Uterus (tissue), 2 donors: ENCODE measurements around the gene SH2B3.

Experiments used
- POLR2A ChIP-seq, 2 donors: fragments of 450-650 bp; IDR thresholded peaks; one replicate each; pipeline ENCODE4 v1.6.1; 2016; ENCODE audit warnings: antibody characterized with exemption in 2 of 2, mild to moderate bottlenecking in 1 of 2, moderate library complexity in 1 of 2
- TF ChIP-seq, protein P1 (sequence below), 4 experiments: fragments of 200-600 bp in 2 of 4; fragments of 450-650 bp in 2 of 4; sonication (generic) in 2 of 4; IDR thresholded peaks; one replicate each; pipeline ENCODE4 v1.5.1; 2016 to 2019; ENCODE audit warnings: antibody characterized with exemption in 4 of 4, mild to moderate bottlenecking in 2 of 4, moderate library complexity in 1 of 4

DNA sequence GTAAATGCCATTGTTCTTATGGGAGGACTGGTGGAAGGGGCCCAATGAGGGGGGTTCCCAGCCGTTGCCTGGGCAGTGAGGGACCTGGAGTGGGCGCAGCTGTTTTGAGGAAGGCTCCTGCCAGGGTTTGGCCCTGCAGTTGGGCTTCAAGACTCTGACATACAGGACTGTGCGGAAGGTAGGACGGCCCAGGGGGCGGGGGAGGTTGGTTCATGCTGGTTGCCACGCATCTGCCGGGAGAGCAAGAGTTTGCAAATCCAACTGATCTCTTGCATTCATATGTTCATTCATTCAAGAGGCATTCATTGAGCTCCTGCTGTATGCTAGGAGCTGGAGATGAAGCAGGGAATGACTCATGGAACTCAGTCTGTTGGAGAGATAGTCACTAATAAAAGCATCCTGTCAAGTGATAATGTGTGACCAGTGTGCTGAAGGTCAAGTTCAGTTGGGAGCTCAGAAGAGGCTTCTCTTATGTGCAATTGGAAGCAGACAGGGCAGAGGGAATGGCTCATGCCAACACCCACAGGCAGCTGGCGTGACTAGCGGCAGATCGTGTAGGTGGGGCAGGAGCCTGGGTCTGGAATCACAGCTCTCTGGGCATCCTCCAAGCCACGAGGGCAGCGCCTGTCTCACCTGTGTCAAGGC is 7.8 kb downstream of the SH2B3 start:
- TF ChIP-seq, protein P1, sequence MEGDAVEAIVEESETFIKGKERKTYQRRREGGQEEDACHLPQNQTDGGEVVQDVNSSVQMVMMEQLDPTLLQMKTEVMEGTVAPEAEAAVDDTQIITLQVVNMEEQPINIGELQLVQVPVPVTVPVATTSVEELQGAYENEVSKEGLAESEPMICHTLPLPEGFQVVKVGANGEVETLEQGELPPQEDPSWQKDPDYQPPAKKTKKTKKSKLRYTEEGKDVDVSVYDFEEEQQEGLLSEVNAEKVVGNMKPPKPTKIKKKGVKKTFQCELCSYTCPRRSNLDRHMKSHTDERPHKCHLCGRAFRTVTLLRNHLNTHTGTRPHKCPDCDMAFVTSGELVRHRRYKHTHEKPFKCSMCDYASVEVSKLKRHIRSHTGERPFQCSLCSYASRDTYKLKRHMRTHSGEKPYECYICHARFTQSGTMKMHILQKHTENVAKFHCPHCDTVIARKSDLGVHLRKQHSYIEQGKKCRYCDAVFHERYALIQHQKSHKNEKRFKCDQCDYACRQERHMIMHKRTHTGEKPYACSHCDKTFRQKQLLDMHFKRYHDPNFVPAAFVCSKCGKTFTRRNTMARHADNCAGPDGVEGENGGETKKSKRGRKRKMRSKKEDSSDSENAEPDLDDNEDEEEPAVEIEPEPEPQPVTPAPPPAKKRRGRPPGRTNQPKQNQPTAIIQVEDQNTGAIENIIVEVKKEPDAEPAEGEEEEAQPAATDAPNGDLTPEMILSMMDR (IDR thresholded peaks at IDR 0.05), result no peak
- no peak for TF ChIP-seq POLR2A (IDR thresholded peaks at IDR 0.05)
